Jurkat, Clone E6-1 (cell line): ENCODE data around the gene MYOCOS. TPM values are rescaled to one million over a fixed set of nuclear protein-coding genes. Genes with fewer than 3 reads are reported as not detected.
A peak's percentile ranks its signal among the peaks of the same experiment; 100 is the strongest.
"Not testable (repeated sequence)": the region's sequence is repeated elsewhere in the genome, so short reads cannot be mapped to it uniquely, and the experiment has no call there.

Experiments
- DNase-seq: peaks from one replicate; pipeline ENCODE4 v3.0.0-alpha.2; 2011; ENCODE audit warnings: low read depth, low spot score
- H3K4me3 ChIP-seq: 2 replicates; pipeline ENCODE4 v1.5.1; 2011; ENCODE audit warnings: mild to moderate bottlenecking, low read length, control low read depth, moderate library complexity
- polyA plus RNA-seq: library from polyadenylated mRNA; unstranded; fragments of >200 nt; gene quantifications from one replicate; pipeline ENCODE4 v1.2.1, GENCODE V29; 2012; ENCODE audit warnings: missing spikeins; ENCODE audit not compliant: insufficient read length, insufficient read depth

The MYOCOS gene
- not detected for polyA plus RNA-seq

DNA sequence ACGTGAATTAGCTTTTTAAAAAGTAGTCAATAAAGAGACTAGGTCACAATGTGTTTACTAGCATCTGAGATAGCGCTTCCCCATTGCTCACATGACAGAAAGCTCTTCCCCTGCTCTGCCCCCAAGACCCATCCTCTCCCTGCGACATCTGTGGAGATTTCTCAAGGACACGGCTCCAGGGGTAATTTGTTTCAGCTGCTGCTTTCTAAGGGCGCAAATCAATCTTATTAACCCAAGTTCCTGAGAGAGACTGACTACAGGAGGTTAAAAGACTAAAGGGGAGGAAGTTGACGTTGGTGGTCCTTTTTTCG lies at the start of gene MYOCOS:
Gene MYOCOS, plus strand, starts transcription at position 92 of the 311 bp plus-strand sequence. CDS start 1,641 bp downstream, outside the sequence.
- DNase-seq = no peak
- H3K4me3 ChIP-seq = no peak within 1 kb of the TSS

- DNase-seq = no peak
- no peak overlapping the region for H3K4me3 ChIP-seq
Measured at GRCh38 chr1:171576144-171576543, 45.9 kb upstream of the MYOCOS start.

GRCh38 chr1:171581226-171581625 lies 40.8 kb upstream of the MYOCOS start:
- DNase-seq = no peak
- no peak overlapping the region for H3K4me3 ChIP-seq

GRCh38 chr1:171581766-171582165 lies 40.3 kb upstream of the MYOCOS start:
- DNase-seq = peak; percentile 22

GRCh38 chr1:171582589-171582988 lies 39.5 kb upstream of the MYOCOS start:
- no peak for DNase-seq
- no peak overlapping the region for H3K4me3 ChIP-seq

More at GRCh38 chr1:171581766-171582165, 40.3 kb upstream of the MYOCOS start:
- H3K4me3 ChIP-seq = no peak overlapping the region

DNA sequence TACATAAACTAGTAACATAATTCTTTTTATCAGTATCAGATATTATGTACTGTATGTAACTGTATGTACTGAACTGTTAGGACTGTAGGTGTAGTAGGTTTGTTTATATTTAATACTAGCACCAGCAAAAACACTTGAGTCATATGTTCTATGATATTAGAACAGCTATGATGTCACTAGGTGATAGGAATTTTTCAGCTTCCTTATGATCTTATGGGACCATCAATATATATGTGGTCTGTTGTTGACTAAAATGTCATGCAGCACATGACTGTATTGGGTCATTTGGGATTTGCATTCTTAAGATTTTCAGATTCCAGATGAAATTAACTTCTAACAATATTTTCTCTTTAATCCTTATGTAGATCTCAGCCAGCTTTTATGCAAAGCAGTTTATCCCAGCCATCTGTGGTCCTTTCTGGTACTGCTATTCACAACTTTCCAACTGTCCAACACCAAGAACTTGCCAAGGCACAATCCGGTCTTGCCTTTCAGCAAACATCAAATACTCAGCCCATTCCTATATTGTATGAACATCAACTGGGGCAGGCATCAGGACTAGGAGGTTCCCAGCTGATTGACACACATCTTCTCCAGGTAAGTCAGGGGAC lies 38.3 kb upstream of the MYOCOS start:
- DNase-seq = no peak

DNA sequence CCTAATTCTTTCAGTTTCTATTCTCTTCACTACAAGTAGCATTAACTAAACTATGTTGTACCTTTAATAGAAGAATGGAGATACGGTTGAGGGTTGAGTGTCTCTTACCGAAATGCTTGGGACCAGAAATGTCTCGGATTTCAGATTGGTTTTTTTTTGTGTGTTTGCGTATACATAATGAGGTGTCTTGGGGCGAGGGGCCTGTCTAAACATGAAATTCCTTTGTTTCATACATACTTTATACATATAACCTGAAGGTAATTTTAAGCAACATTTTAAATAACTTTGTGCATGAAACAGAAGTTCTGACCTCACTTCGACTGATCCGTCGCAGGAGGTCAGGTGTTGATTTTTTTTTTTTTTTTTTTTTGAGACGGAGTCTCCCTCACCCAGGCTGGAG lies 36.3 kb upstream of the MYOCOS start:
- H3K4me3 ChIP-seq = no peak overlapping the region

More for the DNA sequence above, 38.3 kb upstream of the MYOCOS start:
- H3K4me3 ChIP-seq = no peak overlapping the region

GRCh38 chr1:171588230-171588629 lies 33.8 kb upstream of the MYOCOS start:
- no peak for DNase-seq
- H3K4me3 ChIP-seq = no peak overlapping the region

More for the DNA sequence above, 36.3 kb upstream of the MYOCOS start:
- no peak for DNase-seq

GRCh38 chr1:171590022-171590421 lies 32.0 kb upstream of the MYOCOS start:
- no peak for DNase-seq

DNA sequence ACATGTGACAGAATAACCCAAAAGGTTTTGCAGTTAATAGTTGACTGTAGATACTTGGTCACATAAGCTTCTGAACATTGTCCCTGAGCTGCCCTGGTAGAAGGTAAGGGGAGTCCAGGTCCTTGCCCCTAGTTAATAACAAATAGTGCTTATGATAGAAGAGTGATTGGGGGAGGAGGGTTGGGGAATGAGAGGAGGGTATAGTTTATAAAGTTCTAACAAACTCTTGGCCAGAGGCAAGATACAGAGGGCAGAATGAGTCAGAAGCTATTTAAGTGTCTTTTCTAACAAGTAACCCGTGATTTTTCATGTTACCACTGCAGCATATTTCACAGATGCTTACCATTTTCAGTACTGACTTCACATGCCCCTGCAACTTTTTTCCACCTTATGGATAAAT lies 26.7 kb upstream of the MYOCOS start:
- no peak overlapping the region for H3K4me3 ChIP-seq
- no peak for DNase-seq

More at GRCh38 chr1:171590022-171590421, 32.0 kb upstream of the MYOCOS start:
- no peak overlapping the region for H3K4me3 ChIP-seq

DNA sequence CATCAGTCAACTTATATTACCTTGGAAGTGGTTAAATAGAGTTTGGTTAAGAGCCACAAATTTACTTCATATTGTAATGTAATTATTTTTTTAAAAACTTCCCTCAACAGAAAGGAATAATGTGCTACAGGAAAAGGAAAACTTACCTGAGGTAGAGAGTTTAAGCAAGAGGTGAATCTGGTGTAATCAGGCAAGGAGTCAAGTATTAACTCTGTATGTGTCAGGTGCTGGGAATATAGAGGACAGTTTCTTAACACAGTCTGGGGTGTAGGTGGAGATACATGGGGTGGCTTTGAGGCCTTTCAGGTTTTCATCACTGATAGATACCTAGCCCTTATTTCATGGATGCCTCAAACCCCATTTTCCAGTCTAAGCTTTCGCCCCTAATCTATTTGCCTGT lies 25.9 kb upstream of the MYOCOS start:
- H3K4me3 ChIP-seq = no peak overlapping the region
- no peak for DNase-seq

DNA sequence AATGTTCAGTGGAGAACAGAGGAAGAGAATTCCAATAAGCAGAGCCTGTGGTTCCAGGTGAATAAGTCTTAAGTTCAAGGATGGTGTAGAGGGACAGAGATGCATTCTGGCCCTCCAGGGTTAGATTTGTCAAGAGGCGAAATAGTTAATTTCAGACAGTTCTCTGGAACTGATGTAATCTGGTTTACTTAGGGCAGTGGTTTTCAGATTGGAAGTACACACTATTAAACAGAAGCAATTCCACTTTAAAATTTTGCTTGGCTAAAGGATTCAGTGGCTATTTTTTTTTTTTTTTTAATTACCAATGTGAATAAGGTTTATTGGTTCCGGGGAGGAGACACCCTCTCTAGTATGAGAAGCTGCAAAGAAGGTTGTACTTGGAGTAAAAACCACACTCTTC lies 25.3 kb upstream of the MYOCOS start:
- no peak for DNase-seq
- H3K4me3 ChIP-seq = no peak overlapping the region

DNA sequence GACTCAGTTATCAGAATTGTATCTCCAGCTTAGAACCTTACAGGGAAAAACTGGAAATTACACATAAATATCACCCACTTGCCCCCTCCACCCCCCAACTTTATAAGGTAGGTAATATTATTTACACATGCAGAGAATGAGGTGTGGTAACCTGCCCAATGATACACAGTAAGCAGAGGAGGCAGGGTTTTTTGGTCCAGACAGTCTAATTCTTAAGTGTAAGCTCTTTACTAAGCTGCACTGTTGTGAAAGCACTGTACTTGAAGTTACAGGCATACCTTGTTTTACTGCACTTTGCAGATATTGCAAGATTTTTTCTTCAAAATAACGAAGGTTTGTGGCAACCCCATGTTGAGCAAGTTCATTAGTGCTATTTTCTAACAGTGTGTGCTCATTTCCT lies 24.8 kb upstream of the MYOCOS start:
- H3K4me3 ChIP-seq = no peak overlapping the region
- no peak for DNase-seq

- H3K4me3 ChIP-seq, DNase-seq: not testable (repeated sequence)
Measured at GRCh38 chr1:171600310-171600709, 21.7 kb upstream of the MYOCOS start.

GRCh38 chr1:171600862-171601261 lies 21.2 kb upstream of the MYOCOS start:
- DNase-seq = no peak
- H3K4me3 ChIP-seq = no peak overlapping the region

DNA sequence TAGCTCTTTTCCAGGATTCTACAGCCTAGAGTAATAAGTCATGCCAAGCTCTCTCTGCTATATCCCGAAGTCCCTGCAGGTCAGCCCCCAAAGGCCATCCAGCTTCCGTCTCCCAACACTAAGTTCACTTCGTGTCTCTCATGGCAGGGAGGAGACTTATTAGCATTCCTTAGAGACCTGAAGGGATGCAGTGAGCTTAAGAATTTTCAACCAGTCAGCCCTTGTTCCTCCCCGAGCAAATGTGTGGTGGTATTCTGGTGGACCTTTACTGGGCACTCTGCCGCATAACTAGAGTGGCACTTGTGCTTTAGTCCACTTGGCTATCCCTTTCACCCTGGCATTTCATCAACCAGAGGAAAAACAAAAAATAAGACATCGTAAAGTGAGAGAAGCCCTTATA lies 19.0 kb upstream of the MYOCOS start:
- not testable (repeated sequence) for H3K4me3 ChIP-seq, DNase-seq

- H3K4me3 ChIP-seq = no peak overlapping the region
- no peak for DNase-seq
Measured at GRCh38 chr1:171606402-171606941, 15.6 kb upstream of the MYOCOS start.

DNA sequence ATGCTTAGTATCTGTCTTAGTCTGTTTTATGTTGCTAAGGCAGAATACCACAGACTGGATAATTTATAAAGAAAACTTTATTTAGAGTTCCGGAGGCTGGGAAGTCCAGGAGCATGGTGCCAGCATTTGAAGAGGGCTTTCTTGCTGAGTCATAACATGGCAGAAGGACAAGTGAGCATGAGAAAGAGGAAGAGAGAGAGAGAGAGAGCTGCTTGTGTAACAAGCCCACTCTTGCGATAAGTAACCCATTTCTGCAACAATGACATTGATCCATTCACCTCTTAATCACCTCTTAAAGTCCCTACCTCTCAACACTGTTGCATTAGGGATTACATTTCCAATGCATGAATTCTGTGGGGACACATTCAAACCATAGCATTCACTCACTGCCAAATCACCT lies 11.7 kb upstream of the MYOCOS start:
- H3K4me3 ChIP-seq = no peak overlapping the region
- no peak for DNase-seq

GRCh38 chr1:171611306-171611705 lies 10.7 kb upstream of the MYOCOS start:
- no peak for DNase-seq
- no peak overlapping the region for H3K4me3 ChIP-seq

DNA sequence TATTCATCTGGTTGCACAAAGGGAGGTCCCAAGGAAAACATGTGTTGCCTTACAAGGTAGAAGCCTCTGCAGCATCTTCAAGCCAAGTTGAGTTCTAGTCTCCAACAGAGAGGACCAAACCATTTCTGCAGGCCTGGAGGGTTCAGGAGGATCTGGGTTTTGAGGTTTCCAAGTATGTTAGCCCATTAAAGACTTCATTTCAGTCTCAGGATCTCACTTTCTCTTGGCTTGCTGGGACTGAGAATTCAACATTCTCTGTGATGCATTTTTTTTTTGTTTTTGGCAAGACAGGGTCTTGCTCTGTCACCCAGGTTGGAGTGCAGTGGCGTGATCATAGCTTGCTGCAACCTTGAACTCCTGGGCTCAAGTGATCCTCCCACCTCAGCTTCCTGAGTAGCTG lies 8.8 kb upstream of the MYOCOS start:
- H3K4me3 ChIP-seq = no peak overlapping the region
- DNase-seq = no peak
